Measurements from ENCODE around the gene TAF6. TPM values are rescaled to one million over a fixed set of nuclear protein-coding genes. Genes with fewer than 3 reads are reported as not detected.

Gene TAF6
- total and polyA plus RNA-seq, 9 of the 15 experiments (the other 6 are each of a cell fraction or from before 2014, with no cell fraction given): 0.78 to 78.7 (median 21.3) TPM

DNA sequence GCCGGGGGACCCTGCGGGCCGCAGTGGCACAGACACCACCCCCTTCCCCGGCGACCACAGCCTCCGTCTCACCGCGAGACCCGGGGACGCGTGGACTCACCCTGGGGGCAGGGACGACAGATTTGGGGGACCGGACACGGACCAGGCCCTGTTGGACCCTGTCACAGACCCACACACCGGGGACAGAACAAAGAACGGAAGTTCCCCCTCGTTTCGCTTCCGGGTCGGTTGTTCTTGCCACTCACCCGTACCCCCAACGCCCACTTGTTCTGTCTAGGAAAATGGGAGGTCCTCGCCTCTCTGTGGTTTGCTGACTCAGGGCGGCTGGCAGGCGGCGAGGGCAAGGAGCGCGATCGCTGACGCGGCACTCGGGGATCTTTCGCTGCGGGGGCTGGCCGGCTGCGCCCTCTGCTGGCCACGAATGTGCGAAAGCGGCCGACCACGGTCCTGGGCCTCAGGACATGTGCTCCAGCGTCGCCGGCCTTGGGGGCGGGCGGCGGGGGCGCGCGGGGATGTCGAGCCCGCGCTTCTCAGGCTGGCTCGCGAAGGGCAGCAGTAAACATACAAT, 37.5 kb downstream of the TAF6 start, which contains the start of gene ZNF3 (continued):
- TF ChIP-seq, protein P1, sequence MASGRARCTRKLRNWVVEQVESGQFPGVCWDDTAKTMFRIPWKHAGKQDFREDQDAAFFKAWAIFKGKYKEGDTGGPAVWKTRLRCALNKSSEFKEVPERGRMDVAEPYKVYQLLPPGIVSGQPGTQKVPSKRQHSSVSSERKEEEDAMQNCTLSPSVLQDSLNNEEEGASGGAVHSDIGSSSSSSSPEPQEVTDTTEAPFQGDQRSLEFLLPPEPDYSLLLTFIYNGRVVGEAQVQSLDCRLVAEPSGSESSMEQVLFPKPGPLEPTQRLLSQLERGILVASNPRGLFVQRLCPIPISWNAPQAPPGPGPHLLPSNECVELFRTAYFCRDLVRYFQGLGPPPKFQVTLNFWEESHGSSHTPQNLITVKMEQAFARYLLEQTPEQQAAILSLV (tag; IDR thresholded peaks at IDR 0.05): no peak
- TF ChIP-seq ZNF41 (CRISPR knock-in tag; conservative IDR thresholded peaks at IDR 0.05) (no peak), HCFC1 (IDR thresholded peaks at IDR 0.05; ENCODE audit: low read depth, low read length) (peak; percentile 88), ZBTB17 (CRISPR knock-in tag; IDR thresholded peaks at IDR 0.05) (peak; percentile 98), CBFA2T3 (IDR thresholded peaks at IDR 0.05) (no peak; the same call in 1 of the 2 replicates), KAT7 (CRISPR knock-in tag; IDR thresholded peaks at IDR 0.05; ENCODE audit: borderline replicate concordance) (peak; percentile 80; the same call in 1 of the 2 replicates), TOE1 (IDR thresholded peaks at IDR 0.05; ENCODE audit: borderline replicate concordance) (peak; percentile 28), TOE1 (CRISPR knock-in tag; IDR thresholded peaks at IDR 0.05; ENCODE audit: borderline replicate concordance, low read depth) (no peak; the same call in 1 of the 2 replicates), TCF3 (CRISPR knock-in tag; IDR thresholded peaks at IDR 0.05) (peak; percentile 55; the same call in 1 of the 2 replicates), BRD9 (IDR thresholded peaks at IDR 0.05; ENCODE audit: low read depth, partially characterized antibody) (no peak), CXXC5 (CRISPR knock-in tag; IDR thresholded peaks at IDR 0.05) (peak; percentile 97)
- TF ChIP-seq, protein P2, sequence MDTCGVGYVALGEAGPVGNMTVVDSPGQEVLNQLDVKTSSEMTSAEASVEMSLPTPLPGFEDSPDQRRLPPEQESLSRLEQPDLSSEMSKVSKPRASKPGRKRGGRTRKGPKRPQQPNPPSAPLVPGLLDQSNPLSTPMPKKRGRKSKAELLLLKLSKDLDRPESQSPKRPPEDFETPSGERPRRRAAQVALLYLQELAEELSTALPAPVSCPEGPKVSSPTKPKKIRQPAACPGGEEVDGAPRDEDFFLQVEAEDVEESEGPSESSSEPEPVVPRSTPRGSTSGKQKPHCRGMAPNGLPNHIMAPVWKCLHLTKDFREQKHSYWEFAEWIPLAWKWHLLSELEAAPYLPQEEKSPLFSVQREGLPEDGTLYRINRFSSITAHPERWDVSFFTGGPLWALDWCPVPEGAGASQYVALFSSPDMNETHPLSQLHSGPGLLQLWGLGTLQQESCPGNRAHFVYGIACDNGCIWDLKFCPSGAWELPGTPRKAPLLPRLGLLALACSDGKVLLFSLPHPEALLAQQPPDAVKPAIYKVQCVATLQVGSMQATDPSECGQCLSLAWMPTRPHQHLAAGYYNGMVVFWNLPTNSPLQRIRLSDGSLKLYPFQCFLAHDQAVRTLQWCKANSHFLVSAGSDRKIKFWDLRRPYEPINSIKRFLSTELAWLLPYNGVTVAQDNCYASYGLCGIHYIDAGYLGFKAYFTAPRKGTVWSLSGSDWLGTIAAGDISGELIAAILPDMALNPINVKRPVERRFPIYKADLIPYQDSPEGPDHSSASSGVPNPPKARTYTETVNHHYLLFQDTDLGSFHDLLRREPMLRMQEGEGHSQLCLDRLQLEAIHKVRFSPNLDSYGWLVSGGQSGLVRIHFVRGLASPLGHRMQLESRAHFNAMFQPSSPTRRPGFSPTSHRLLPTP (IDR thresholded peaks at IDR 0.05; ENCODE audit: borderline replicate concordance, extremely low read depth, insufficient read length): no peak
- TF ChIP-seq, protein P3, sequence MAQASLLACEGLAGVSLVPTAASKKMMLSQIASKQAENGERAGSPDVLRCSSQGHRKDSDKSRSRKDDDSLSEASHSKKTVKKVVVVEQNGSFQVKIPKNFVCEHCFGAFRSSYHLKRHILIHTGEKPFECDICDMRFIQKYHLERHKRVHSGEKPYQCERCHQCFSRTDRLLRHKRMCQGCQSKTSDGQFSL (CRISPR knock-in tag; IDR thresholded peaks at IDR 0.05): peak; percentile 74; the same call in 1 of the 2 replicates
- TF ChIP-seq, protein P3 (tag; IDR thresholded peaks at IDR 0.05): peak in 1 of 2 experiments; percentile 63; a peak in 1 of 4 replicates
- TF ChIP-seq, protein P4, sequence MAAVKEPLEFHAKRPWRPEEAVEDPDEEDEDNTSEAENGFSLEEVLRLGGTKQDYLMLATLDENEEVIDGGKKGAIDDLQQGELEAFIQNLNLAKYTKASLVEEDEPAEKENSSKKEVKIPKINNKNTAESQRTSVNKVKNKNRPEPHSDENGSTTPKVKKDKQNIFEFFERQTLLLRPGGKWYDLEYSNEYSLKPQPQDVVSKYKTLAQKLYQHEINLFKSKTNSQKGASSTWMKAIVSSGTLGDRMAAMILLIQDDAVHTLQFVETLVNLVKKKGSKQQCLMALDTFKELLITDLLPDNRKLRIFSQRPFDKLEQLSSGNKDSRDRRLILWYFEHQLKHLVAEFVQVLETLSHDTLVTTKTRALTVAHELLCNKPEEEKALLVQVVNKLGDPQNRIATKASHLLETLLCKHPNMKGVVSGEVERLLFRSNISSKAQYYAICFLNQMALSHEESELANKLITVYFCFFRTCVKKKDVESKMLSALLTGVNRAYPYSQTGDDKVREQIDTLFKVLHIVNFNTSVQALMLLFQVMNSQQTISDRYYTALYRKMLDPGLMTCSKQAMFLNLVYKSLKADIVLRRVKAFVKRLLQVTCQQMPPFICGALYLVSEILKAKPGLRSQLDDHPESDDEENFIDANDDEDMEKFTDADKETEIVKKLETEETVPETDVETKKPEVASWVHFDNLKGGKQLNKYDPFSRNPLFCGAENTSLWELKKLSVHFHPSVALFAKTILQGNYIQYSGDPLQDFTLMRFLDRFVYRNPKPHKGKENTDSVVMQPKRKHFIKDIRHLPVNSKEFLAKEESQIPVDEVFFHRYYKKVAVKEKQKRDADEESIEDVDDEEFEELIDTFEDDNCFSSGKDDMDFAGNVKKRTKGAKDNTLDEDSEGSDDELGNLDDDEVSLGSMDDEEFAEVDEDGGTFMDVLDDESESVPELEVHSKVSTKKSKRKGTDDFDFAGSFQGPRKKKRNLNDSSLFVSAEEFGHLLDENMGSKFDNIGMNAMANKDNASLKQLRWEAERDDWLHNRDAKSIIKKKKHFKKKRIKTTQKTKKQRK (IDR thresholded peaks at IDR 0.05; ENCODE audit: borderline replicate concordance, low read depth, low read length): no peak
- TF ChIP-seq, protein P5, sequence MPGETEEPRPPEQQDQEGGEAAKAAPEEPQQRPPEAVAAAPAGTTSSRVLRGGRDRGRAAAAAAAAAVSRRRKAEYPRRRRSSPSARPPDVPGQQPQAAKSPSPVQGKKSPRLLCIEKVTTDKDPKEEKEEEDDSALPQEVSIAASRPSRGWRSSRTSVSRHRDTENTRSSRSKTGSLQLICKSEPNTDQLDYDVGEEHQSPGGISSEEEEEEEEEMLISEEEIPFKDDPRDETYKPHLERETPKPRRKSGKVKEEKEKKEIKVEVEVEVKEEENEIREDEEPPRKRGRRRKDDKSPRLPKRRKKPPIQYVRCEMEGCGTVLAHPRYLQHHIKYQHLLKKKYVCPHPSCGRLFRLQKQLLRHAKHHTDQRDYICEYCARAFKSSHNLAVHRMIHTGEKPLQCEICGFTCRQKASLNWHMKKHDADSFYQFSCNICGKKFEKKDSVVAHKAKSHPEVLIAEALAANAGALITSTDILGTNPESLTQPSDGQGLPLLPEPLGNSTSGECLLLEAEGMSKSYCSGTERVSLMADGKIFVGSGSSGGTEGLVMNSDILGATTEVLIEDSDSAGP (CRISPR knock-in tag; IDR thresholded peaks at IDR 0.05): no peak
- TF ChIP-seq, protein P6, sequence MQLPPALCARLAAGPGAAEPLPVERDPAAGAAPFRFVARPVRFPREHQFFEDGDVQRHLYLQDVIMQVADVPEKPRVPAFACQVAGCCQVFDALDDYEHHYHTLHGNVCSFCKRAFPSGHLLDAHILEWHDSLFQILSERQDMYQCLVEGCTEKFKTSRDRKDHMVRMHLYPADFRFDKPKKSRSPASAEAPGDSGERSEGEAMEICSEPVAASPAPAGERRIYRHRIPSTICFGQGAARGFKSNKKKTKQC (CRISPR knock-in tag; IDR thresholded peaks at IDR 0.05): peak; percentile 76; the same call in 1 of the 2 replicates

All from K562 (cell line).